ENCODE measurements around the gene DSCAML1.

DSCAML1 gene

GRCh38 chr11:117443266-117444186 lies 353.5 kb downstream of the DSCAML1 start:
- peak; percentile 41 for DNase-seq (ENCODE audit: low spot score)

DNA sequence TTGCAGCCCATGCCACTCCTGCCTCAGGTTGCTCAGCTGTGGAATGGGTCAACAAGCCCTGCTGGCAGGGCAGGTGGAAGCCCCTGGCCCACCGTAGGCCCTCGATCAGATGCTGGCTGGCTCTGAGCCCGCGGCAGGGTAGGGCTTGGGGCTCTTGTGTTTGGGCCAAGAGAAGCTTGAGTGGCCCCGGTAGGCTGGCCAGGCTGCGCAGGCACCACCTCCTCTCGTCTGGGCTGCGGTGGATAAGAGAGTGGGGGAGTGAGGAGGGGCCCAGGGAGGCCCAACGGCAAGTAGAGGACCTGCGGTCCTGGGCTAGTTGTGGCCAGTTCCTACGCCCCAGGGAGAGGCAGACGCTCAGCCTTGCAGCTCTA lies 354.2 kb downstream of the DSCAML1 start:
- DNase-seq (ENCODE audit: low spot score), result no peak

GRCh38 chr11:117442049-117442868 lies 354.8 kb downstream of the DSCAML1 start:
- DNase-seq (ENCODE audit: low spot score), result no peak

DNA sequence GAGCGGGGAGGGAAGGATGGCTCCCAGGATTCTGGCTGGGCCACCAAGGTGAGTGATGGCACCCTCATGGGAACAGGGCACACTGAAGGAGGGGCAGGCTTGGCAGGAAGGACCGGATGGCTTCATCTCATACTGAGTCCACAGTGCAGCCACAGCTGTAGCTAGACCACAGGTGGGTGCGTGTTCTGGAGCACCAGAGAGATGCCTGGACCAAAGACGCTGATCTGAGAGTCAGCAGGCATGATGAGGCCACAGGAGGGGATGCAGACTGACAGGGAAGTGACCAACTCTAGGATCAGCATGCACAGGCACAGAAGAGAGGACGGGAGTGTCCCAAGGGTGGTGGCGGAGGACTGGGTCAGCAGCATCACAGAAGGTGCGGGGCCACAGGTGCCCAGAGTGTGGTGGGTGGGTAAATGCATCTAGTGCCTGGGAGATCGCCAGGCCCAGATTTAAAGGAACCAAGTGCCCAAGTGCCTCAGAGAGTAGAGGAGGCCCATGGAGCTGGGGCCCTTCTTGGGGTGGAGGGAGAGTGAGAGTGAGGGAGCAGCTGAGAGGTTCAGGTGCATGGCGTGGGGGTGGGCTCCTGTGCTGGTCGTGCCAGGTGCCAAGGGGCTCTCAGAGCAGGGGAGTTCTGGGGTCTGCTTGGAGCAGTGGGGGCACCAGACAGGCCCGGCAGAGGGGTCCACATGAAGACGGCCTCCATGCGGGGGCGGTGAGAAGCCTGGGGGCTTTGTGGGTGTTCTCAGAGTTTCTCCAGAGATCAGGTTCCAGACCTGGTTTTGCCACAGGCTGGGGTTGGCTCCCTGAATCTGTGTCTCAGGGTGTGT lies 355.7 kb downstream of the DSCAML1 start:
- DNase-seq (ENCODE audit: low spot score), result no peak

GRCh38 chr11:117440258-117440657 lies 356.8 kb downstream of the DSCAML1 start:
- no peak for DNase-seq (ENCODE audit: low spot score)

GRCh38 chr11:117439256-117439655 lies 357.8 kb downstream of the DSCAML1 start:
- DNase-seq (ENCODE audit: low spot score), result no peak

- no peak for DNase-seq (ENCODE audit: low spot score)
These were observed 358.5 kb downstream of the DSCAML1 start for GRCh38 chr11:117438371-117439000.

DNA sequence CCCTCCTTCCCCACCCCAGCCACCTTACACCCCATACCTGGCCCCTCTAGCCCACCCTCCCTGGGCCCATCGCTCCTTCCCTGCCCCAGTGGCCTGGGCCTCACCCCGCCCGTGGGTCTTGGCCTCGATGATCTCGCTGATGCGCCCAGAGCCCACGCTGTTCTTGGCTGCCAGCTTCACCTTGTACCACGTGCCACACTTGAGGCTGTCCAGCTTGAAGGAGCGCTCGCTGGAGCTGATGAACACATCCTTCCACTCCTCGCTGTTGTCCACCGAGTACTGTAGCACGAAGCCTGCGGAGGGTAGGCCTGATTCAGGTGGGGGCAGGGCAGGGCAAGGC lies 359.3 kb downstream of the DSCAML1 start:
- DNase-seq (ENCODE audit: low spot score), result no peak

- no peak for DNase-seq (ENCODE audit: low spot score)
These were observed 359.8 kb downstream of the DSCAML1 start for GRCh38 chr11:117437041-117437790.

DNA sequence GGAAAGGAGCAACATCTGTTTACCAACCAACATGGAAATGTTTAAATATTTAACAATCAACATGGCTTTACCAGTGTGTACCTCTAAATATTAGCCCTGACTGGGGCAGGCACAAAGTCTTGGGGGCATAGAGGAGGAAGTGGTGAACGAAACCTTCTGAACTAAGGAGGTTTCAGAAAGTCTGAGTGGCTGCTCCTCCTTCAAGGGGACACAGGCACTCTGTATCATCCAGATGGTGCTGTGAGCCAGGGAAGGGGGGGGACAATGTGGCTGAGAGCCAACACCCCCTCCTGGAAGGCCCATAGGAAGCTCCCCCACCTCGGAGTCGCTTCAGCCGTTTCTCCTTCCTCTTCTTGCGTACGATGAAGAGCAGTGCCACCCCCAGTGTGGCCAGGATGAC lies 361.7 kb downstream of the DSCAML1 start:
- DNase-seq (ENCODE audit: low spot score), result no peak

GRCh38 chr11:117434481-117434880 lies 362.5 kb downstream of the DSCAML1 start:
- no peak for DNase-seq (ENCODE audit: low spot score)

GRCh38 chr11:117433717-117434116 lies 363.3 kb downstream of the DSCAML1 start:
- DNase-seq (ENCODE audit: low spot score), result no peak

- no peak for DNase-seq (ENCODE audit: low spot score)
These were observed 365.6 kb downstream of the DSCAML1 start for GRCh38 chr11:117431436-117431835.

DNA sequence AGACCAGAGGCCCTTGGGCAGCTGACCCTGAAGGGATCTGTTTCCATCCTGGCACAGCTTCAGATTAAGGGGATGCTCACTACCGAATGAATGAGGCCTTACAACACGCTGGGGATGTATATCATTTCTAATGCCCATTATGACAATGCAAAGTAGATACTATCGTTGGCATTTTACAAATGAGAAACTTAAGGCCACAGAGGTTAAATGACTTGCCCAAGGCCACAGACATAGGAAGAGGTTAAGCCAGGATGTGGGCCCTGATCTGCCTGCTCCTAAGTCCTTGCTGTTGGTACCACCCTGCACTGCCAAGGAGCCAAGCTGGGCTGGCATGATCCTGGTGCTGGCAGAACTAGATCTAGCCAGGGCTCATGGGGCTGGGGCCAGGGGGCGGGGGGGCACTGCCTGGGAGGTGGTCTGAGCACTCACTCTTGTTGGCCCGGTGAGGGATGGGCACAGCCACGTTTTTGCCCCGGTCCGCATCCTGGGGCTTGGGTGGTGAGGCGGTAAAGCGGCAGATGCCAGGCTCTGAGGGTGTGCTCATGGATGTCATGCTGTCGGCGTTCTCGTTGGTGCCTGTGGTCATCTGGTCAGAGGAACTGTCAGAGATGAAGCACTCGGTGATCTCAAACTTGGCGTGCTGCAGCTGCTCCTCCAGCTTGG lies 366.6 kb downstream of the DSCAML1 start:
- no peak for DNase-seq (ENCODE audit: low spot score)

DNA sequence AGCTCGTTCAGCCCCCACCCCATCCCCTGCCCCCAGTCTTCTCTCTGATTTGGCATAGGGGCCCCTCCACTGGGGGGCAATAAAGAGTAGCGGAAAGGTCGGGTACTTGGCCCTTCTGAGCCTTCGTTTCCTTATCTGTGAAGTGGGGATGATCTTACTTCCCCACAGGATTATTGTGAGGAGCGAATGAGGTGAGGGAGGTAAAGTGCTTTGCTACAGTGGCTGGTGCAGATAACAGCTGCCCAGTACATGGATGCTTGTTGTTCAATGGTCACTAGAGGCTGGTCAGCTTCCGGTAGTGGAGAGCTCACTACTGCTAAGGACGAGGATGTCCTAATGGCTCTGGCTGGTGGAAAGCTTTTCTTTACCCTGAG lies 368.2 kb downstream of the DSCAML1 start:
- DNase-seq (ENCODE audit: low spot score), result no peak

DNA sequence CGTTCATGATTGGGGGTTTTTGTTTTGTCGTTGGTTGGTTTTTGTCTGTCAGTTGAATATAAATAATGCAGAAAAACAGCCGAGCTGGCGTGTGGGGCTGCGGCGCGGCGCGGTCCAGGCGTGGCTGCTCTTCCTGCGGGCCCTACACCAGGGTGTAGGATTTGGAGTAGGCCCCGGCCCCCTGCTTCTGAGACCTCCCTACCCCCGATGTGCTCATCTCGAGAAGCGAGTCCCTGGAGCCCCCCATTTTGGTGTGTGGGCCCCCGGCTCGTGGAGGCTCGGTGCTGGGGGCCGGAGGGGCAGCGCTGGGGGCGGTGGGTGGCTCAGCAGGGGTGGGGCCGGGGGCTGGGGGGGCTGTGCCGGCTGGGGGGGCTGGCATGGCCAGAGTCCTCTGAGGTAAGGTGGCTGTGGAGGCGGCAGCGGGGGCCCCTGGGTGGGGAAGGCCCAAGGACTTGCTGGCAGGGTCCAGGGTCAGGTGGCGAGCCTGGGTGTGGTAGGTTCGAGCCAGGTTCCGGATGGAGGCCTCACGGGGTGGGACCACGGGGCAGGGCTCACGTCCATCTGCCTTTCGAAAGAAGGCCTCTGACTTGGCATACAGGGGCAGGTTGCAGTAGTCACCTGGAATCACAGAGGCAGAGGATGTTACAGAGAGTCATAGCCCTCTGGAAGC lies 368.7 kb downstream of the DSCAML1 start:
- DNase-seq (ENCODE audit: low spot score), result no peak

- DNase-seq (ENCODE audit: low spot score), result no peak
These were observed 369.6 kb downstream of the DSCAML1 start for GRCh38 chr11:117427356-117427874.

GRCh38 chr11:117426941-117427340 lies 370.1 kb downstream of the DSCAML1 start:
- DNase-seq (ENCODE audit: low spot score), result no peak

DNA sequence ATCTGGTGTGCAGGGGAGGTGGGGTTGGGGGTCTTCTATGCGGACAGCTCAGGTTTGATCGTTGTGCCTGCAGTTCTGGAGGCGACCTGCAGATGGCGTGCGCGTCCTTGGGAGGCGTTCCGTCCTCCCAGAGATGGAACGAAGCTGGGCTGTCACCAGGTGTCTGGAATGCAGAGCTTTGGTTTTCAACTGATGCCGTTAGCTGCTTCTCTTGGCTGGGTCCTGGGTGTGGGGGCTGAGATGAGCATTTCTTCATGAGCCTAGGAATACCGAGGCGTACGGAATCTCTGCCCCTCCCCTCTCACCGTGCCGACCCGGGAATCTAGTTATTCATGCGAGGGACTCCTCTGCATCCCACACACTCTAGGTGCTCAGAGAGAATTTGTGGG lies 370.7 kb downstream of the DSCAML1 start:
- peak; percentile 84 for DNase-seq (ENCODE audit: low spot score)
